NCI-H187 (cell line): ENCODE results near the gene NAT14.

ENCODE experiments used
- DNase-seq, 2 experiments: peaks; one replicate each; lab custom pipeline; 2025; lab: John Stamatoyannopoulos, UW

NAT14 gene

DNA sequence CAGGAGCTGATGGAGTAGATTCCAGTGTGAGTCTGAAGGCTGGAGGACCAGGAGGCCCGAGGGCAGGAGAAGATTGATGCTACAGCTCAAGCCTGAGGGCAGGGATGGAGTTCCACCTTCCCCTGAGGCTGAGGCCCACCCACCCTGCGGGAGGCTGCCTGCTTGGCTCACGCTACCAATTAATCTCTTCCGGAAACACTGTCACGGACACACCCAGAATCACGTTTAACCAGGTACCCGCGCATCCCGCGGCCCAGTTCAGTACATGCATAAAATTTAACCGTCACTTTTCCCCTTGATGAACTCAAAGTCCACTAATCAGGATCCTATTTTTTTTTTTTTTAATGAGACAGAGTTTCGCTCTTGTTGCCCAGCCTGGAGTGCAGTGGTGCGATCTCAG lies 13.7 kb upstream of the NAT14 start:
- no peak for DNase-seq

GRCh38 chr19:55472463-55472862 lies 12.5 kb upstream of the NAT14 start:
- no peak for DNase-seq

DNA sequence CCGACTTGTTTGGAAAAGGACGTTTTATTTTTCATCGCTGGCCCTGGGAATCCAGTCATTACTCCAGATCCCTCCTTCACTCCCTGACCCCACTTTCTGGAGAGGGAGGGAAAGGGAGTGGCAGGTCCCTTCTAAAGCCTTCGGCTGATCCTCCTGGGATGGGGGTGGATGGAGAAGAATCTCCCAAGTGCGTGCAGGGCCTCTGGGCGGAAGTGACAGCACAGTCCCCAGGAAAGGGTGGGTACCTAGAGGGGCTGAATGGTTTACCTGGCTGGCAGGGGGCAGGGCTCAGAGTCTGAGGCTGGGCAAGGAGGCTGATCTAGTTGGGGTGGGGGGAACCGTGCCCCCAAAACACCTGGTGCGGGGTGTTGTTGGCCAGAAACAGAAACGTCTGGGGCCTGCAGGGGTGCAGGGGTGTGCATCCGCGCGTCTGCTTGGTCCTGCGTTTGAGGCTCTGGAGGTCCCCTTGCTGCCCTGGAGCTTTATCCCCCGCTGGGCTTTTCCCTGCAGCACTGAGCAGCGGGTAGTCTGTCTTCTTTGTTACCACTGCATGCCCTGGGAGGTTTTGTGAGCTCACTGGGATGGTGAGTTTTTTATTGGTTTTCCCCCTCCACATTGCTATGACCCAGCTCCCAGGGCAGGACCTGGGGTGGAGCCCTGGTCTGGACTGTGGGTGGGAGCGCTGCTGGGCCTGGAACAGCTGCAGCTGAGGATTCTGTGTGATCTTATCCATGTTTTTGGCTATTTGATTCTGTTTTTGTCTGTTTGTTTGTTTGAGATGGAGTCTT lies 11.6 kb upstream of the NAT14 start:
- no peak for DNase-seq

DNA sequence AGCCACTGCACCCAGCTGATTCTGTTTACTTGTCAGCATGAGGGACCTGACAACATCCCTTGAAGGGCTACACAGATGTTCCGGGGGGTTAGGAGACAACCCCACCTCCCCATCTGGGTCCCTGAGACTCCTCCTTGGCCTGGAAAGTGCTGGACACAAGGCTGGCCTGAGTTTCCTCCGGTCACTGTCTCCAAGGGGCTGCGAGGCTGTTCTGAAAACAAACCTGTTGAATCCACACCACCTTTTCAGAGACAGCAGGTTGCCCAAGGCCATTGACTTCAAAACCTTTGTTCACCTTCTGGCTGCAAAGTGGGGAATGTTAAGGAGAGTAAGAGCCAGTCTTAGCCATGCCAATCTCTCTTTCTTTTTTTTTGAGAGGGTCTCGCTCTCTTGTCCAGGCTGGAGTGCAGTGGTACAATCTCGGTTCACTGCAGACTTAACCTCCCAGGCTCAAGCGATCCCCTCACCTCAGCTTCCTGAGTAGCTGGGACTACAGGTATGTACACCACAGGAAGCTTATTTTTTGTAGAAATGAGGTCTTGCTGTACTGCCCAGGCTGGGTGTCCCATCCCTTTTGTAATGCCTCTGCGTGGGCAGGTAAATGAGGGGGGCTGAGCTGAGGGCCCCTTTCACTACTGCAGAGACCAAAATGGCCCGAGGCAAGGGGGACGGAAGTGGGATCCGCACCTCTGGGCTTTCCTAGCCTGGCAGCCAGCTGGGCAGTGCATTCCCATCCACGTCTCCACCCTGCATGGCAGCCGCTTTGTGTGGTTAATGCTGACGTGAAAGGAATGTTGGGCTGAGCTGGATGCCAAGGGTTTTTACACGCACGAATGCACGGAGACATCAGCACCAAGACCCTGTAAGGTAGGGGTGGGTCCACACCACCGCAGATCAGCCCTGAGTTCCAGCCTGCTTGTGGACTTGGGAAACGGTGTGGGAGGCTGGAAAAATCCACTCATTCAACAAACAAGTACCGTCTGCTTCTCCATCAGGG lies 10.4 kb upstream of the NAT14 start:
- DNase-seq: no peak

- DNase-seq: peak; percentile 91 to 97
Observed at GRCh38 chr19:55476100-55476775, 8.8 kb upstream of the NAT14 start, which contains the start of gene ZNF628. Gene ZNF628 (plus strand): TSS chr19:55476617. CDS start chr19:55479911, 3,294 bp downstream.

- DNase-seq: no peak
Observed at GRCh38 chr19:55477905-55478304, 7.1 kb upstream of the NAT14 start.

GRCh38 chr19:55478364-55478763 lies 6.6 kb upstream of the NAT14 start:
- DNase-seq: no peak

DNA sequence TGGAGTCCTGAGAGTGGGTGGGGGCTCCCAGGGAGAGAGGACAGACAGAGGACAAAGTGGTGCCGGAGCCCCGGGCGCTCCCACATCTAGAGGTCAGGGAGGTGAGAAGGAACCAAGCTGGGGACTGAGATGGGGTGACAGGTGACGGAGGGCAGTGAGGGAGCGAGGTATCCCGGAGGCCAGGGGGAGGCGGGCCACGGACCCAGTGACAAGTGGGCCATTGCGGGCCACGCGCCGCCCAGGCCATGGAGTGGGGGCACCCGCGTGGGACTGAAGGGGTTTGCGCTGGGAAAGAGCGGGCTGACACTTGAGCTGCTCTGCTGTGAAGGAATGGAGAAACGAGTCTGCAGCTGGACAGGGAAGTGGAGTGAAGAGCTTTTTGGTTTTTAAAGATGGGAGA lies 5.9 kb upstream of the NAT14 start:
- no peak for DNase-seq

DNA sequence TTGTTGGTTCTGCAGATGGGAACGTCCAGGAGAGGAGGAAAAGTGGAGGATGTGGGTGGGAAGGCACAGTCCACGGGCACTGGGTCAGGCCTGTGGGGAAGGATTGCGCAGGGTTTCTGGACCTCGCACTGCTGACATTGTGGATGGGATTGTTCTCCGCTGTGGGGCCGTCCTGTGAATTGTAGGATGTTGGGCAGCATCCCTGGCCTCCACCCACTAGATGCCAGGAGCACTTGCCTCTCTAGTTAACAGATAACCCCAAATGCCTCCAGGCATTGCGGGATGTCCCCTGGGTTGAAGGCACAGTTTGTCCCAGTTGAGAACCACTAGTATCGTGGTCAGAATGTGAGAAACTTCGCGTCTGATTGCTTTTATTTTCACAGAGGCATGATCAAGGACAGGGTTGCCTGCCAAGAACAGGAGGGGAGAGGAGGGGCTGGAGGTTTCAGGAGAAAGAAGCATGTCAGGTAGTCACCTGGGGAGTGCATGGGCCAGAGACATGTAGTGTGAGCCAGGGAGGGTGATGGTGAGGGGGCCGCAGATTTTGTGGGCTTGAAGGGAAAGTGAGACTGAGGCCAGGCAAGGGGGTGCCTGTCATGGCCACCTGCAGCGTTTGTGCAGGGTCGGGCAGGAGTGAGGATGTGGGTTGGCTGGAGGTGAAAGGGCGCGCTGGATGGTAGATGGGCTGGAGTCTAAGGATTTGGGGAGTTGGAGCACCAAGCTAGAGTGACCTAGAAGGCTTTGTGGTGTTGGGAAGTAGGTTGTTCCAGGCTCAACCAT lies 5.3 kb upstream of the NAT14 start:
- DNase-seq: no peak

GRCh38 chr19:55481148-55481793 lies 3.7 kb upstream of the NAT14 start:
- DNase-seq: no peak

DNA sequence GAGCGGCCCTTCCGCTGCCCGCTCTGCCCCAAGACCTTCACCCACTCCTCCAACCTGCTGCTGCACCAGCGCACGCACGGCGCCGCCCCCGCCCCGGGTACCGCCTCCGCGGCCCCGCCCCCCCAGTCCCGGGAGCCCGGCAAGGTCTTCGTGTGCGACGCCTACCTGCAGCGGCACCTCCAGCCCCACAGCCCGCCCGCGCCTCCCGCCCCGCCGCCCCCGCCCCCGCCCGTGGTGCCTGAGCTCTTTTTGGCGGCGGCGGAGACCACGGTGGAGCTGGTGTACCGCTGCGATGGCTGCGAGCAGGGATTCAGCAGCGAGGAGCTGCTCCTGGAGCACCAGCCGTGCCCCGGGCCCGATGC lies 3.2 kb upstream of the NAT14 start:
- DNase-seq: no peak

DNA sequence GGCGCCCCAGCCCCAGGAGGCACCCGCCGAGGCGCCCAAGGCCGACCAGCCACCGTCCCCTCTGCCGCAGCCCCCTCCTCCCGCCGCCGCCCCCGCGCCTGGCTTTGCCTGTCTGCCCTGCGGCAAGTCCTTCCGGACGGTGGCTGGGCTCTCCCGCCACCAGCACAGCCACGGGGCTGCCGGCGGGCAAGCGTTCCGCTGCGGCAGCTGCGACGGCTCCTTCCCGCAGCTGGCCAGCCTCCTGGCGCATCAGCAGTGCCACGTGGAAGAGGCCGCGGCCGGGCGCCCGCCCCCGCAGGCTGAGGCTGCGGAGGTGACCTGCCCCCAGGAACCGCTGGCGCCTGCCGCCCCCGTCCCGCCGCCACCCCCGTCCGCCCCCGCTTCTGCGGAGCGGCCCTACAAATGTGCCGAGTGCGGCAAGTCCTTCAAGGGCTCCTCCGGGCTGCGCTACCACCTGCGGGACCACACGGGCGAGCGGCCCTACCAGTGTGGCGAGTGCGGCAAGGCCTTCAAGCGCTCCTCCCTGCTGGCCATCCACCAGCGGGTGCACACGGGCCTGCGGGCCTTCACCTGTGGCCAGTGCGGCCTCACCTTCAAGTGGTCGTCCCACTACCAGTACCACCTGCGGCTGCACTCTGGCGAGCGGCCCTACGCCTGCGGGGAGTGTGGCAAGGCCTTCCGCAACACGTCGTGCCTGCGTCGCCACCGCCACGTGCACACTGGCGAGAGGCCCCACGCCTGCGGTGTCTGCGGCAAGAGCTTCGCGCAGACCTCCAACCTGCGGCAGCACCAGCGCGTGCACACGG lies 2.6 kb upstream of the NAT14 start:
- no peak for DNase-seq

DNA sequence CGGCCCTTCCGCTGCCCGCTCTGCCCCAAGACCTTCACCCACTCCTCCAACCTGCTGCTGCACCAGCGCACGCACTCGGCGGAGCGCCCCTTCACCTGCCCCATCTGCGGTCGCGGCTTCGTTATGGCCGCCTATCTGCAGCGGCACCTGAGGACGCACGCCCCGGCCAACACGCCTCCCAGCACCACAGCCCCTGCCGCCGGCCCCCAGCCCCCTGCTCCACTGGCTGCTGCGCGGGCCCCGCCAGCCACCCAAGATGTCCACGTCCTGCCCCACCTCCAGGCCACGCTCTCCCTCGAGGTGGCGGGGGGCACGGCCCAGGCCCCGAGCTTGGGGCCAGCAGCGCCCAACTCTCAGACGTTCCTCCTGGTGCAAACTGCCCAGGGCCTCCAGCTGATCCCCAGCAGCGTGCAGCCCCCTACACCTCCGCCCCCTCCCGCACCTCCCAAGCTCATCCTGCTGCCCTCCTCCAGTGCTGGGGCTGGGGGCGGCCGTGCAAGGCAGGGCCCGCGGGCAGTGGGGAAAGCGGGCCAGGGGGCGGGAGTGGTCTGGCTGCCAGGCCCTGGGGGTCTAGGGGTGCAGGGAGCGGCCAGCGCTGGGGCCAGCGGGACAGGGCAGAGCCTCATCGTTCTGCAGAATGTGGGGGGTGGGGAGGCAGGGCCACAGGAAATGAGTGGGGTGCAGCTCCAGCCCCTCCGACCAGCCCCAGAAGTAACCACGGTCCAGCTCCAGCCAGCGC lies 1.9 kb upstream of the NAT14 start:
- no peak for DNase-seq

GRCh38 chr19:55483706-55484592 lies 1.0 kb upstream of the NAT14 start:
- DNase-seq: no peak

DNA sequence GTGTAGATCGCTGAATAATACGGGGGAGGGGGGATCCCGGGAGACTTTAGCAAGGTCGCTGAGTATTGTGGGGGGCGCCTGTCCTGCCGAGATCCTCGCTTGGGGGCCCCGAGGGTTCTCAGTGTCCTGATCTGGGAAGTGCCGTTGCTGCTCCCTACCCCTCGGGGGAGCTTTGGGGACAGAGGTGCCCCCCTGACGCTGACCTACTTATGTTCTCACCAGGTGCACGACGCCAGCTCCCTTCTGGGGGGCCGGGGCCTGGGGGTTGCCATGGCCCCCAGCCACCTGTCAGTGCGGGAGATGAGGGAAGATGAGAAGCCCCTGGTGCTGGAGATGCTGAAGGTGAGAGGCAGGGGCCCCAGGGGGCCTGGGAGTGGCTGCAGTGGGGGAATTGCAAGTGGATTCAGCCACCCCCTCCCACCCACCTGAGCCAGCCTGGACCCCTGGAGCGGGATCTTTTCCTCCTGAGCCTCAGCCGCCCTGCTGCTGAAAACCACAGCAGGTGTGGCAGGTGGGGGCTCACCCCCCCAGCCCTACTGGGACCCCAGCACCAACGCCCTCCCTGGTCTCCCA lies 537 bp downstream of the NAT14 start:
- no peak for DNase-seq

GRCh38 chr19:55486043-55486970 lies 1.3 kb downstream of the NAT14 start:
- no peak for DNase-seq
